IMR-90 (cell line): ENCODE results near the gene MEGF6. TPM values are rescaled to one million over a fixed set of nuclear protein-coding genes. Genes with fewer than 3 reads are reported as not detected.

Source experiments
- ATAC-seq: fragments of 200-7000 bp; cut with Tn5 transposase; 2 replicates; pipeline ENCODE4 v1.9.1; 2020; ENCODE audit warnings: low read depth, mild to moderate bottlenecking, moderate library complexity
- BruUV-seq: library from RNA; stranded (reverse); fragments of 400-500 nt; replicated peaks from 2 replicates; lab custom pipeline; 2021; lab: Mats Ljungman, UMichigan
- CTCF ChIA-PET: fragments of 300-600 bp; formaldehyde crosslinking; extraction: SDS; loops from one replicate; lab custom pipeline; 2021; ENCODE audit warnings: antibody characterized with exemption; lab: Yijun Ruan, JAX
- POLR2A ChIA-PET: fragments of 300-600 bp; sonication (Branson Sonifier 250); formaldehyde crosslinking; loops from one replicate; lab custom pipeline; 2022; ENCODE audit warnings: antibody characterized with exemption; ENCODE audit not compliant: unreplicated experiment; lab: Charles Lee
- DNase-seq: peaks from one replicate; pipeline ENCODE4 v3.0.0; 2013
- H2AFZ ChIP-seq: replicated peaks from 2 replicates; pipeline ENCODE3; 2013; ENCODE audit warnings: low read length, mild to moderate bottlenecking; ENCODE audit not compliant: poor library complexity
- H2AK5ac ChIP-seq: 2 replicates; pipeline ENCODE4 v1.6.1; 2013; ENCODE audit warnings: low read depth, low read length, inconsistent platforms
- H2AK9ac ChIP-seq: replicated peaks from 2 replicates; pipeline ENCODE3; 2013; ENCODE audit warnings: mild to moderate bottlenecking, low read depth, low read length, moderate library complexity; ENCODE audit not compliant: poor library complexity
- H2BK120ac ChIP-seq: 2 replicates; pipeline ENCODE4 v1.6.1; 2013; ENCODE audit warnings: low read depth, low read length, inconsistent platforms
- H2BK15ac ChIP-seq: 3 replicates; pipeline ENCODE4 v1.6.1; 2013; ENCODE audit warnings: low read depth, low read length, inconsistent platforms
- H2BK20ac ChIP-seq: 2 replicates; pipeline ENCODE4 v1.6.1; 2013; ENCODE audit warnings: low read depth, mild to moderate bottlenecking, inconsistent platforms, low read length, moderate library complexity
- H2BK5ac ChIP-seq: 2 replicates; pipeline ENCODE4 v1.6.1; 2013; ENCODE audit warnings: mild to moderate bottlenecking, low read depth, low read length, inconsistent platforms; ENCODE audit not compliant: poor library complexity, severe bottlenecking
- H3K14ac ChIP-seq: replicated peaks from 2 replicates; pipeline ENCODE4 v1.6.1; 2013; ENCODE audit warnings: low read depth, low read length, inconsistent platforms
- H3K18ac ChIP-seq: 2 replicates; pipeline ENCODE4 v1.6.1; 2013; ENCODE audit warnings: low read depth, low read length, control low read depth
- H3K23ac ChIP-seq: 2 replicates; pipeline ENCODE4 v1.6.1; 2013; ENCODE audit warnings: low read depth, low read length, inconsistent platforms
- H3K27ac ChIP-seq: 2 replicates; pipeline ENCODE4 v1.5.1; 2013; ENCODE audit warnings: mild to moderate bottlenecking, control low read depth, low read length; ENCODE audit not compliant: insufficient read depth
- H3K27me3 ChIP-seq: 2 replicates; pipeline ENCODE4 v1.6.1; 2013; ENCODE audit warnings: low read length; ENCODE audit not compliant: control insufficient read depth, insufficient read depth
- H3K36me3 ChIP-seq: 2 replicates; pipeline ENCODE4 v1.6.1; 2013; ENCODE audit warnings: low read length, mixed read lengths; ENCODE audit not compliant: control insufficient read depth, insufficient read depth
- H3K4ac ChIP-seq: 2 replicates; pipeline ENCODE4 v1.6.1; 2013; ENCODE audit warnings: low read depth, low read length, inconsistent platforms
- H3K4me1 ChIP-seq: 2 replicates; pipeline ENCODE4 v1.6.1; 2013; ENCODE audit warnings: low read length, mixed read lengths; ENCODE audit not compliant: control insufficient read depth, insufficient read depth
- H3K4me2 ChIP-seq: 2 replicates; pipeline ENCODE4 v1.6.1; 2013; ENCODE audit warnings: low read depth, mild to moderate bottlenecking, control low read depth, low read length, moderate library complexity
- H3K4me3 ChIP-seq: 2 replicates; pipeline ENCODE4 v1.5.1; 2013; ENCODE audit warnings: low read depth, mild to moderate bottlenecking, control low read depth, low read length, moderate library complexity; ENCODE audit not compliant: insufficient read depth
- H3K56ac ChIP-seq: 2 replicates; pipeline ENCODE4 v1.6.1; 2013; ENCODE audit warnings: low read length, inconsistent platforms; ENCODE audit not compliant: insufficient read depth; ENCODE audit errors: extremely low read depth
- H3K79me1 ChIP-seq, 2 experiments: 2 replicates each; pipeline ENCODE4 v1.6.1; 2013; ENCODE audit warnings: low read length in 2 of 2, inconsistent platforms in 1 of 2, low read depth in 1 of 2
- H3K9ac ChIP-seq: 2 replicates; pipeline ENCODE4 v1.6.1; 2013; ENCODE audit warnings: low read depth, low read length, control low read depth
- H3K9me1 ChIP-seq: 2 replicates; pipeline ENCODE4 v1.6.1; 2013; ENCODE audit warnings: low read length, inconsistent platforms; ENCODE audit not compliant: insufficient read depth
- H3K9me3 ChIP-seq: 2 replicates; pipeline ENCODE4 v1.6.1; 2013; ENCODE audit warnings: low read length; ENCODE audit not compliant: control insufficient read depth, insufficient read depth
- H4K20me1 ChIP-seq: 2 replicates; pipeline ENCODE4 v1.6.1; 2013; ENCODE audit warnings: low read length, inconsistent platforms; ENCODE audit not compliant: insufficient read depth
- H4K5ac ChIP-seq: 2 replicates; pipeline ENCODE4 v1.6.1; 2013; ENCODE audit warnings: mild to moderate bottlenecking, low read depth, low read length, control low read depth
- H4K8ac ChIP-seq, 2 experiments: 2 replicates each; pipeline ENCODE4 v1.6.1; 2013; ENCODE audit warnings: low read depth in 2 of 2, low read length in 2 of 2, control low read depth in 1 of 2, inconsistent platforms in 1 of 2
- H4K91ac ChIP-seq: 2 replicates; pipeline ENCODE4 v1.6.1; 2013; ENCODE audit warnings: low read depth, low read length, inconsistent platforms; ENCODE audit not compliant: insufficient read depth
- CHD1 ChIP-seq: IDR thresholded peaks from 2 replicates; pipeline ENCODE4 v1.6.1; 2012; ENCODE audit warnings: low read depth, low read length, improper control_type of control experiment
- MAZ ChIP-seq: IDR thresholded peaks from 2 replicates; pipeline ENCODE4 v1.6.1; 2012; ENCODE audit warnings: low read depth, mild to moderate bottlenecking, low read length, improper control_type of control experiment, moderate library complexity, borderline replicate concordance
- MXI1 ChIP-seq: IDR thresholded peaks from 2 replicates; pipeline ENCODE4 v1.6.1; 2012; ENCODE audit warnings: low read depth, mild to moderate bottlenecking, low read length, moderate library complexity, borderline replicate concordance
- RFX5 ChIP-seq: IDR thresholded peaks from 2 replicates; pipeline ENCODE4 v1.8.0; 2012; ENCODE audit warnings: low read depth, mild to moderate bottlenecking, low read length, moderate library complexity
- WGBS, 2 experiments: methylation state at CpG; one replicate each; pipeline versions ENCODE4 v1.1.5 to v1.1.7; 2013; ENCODE audit warnings: missing lambda C conversion rate in 2 of 2; ENCODE audit not compliant: insufficient read length in 1 of 2; ENCODE audit errors: extremely low coverage in 2 of 2; 5-methylcytosine and 5-hydroxymethylcytosine counted together
- dilution Hi-C: fragments of 300-500 bp; cut with HindIII; formaldehyde crosslinking; loops from one replicate; pipeline ENCODE4 v1.14.3; 2018; ENCODE audit warnings: low sequenced_read_pairs; ENCODE audit not compliant: unreplicated experiment
- in situ Hi-C: fragments of 300-500 bp; cut with MboI; formaldehyde crosslinking; loops from 3 replicates; pipeline ENCODE4 v1.14.3; 2019; ENCODE audit warnings: low sequenced_read_pairs, inconsistent platforms, mixed read lengths
- intact Hi-C: fragments of 100-400 bp; cut with micrococcal nuclease; formaldehyde crosslinking; loops from 2 replicates; pipeline ENCODE4 v1.10.0; 2022
- polyA plus RNA-seq, 3 experiments: library from polyadenylated mRNA; depleted of rRNA; stranded (reverse); fragments of >200 nt; gene quantifications; 2 replicates each; pipeline ENCODE4 v1.2.3, GENCODE V29; 2012; ENCODE audit warnings: low replicate concordance in 1 of 3
- total RNA-seq: library from RNA; depleted of rRNA; stranded (reverse); fragments of >200 nt; gene quantifications from 2 replicates; pipeline ENCODE4 v1.2.3, GENCODE V29; 2012
- TF ChIP-seq, protein P1 (sequence below): conservative IDR thresholded peaks from 2 replicates; pipeline ENCODE4 v1.5.1; 2012; ENCODE audit warnings: mild to moderate bottlenecking, low read depth, low read length, improper control_type of control experiment
- TF ChIP-seq, protein P2 (sequence below): fragments of 150-350 bp; IDR thresholded peaks from 2 replicates; pipeline ENCODE4 v1.6.1; 2017; ENCODE audit warnings: mild to moderate bottlenecking, antibody characterized with exemption, low read length, low read depth

MEGF6 gene
- total and polyA plus RNA-seq, 2 of the 4 experiments (the other 2 are of a cell fraction) = 0.72 to 4.1 TPM

DNA sequence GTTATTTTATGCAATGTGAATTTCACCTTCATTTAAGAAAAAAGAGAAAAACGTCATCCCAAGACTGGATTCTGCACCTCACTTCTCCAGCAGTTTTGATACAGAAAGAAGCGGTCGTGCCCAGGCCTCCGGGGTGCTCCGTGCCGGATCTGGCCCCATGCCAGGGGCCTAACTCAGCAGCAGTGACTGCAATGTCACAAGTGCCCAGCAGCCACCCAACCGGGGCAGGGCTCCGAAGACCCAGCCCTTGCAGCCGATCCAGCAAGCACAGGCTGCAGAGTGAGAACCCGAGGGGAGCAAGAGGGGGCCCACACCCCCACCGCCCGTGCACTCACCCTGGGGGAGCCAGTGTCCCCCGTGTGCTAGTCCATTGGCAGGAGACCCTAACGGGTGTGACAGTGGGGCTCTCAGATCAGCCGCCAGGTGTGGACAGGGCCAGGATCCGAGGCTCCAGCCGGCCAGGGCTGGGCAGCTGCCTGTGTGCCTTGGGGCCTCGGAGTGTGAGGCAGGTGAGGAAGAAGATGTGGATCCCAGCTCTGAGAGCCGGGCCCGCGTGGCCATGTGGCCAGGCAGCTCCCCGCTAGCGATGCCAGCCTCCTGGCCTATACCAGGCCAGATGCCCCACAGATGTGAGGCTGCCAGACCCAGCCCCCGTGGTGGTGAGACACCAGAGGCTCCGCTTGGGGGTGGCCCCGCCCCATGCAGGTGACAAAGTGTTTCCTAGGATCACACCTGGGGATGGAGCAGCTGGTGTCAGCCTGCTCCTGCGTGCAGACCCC, 60.6 kb downstream of the MEGF6 start:
- POLR2A ChIA-PET = no interaction called here

More for the DNA sequence above, 60.6 kb downstream of the MEGF6 start:
- Histone ChIP-seq H4K91ac (no peak overlapping the region), H4K5ac (no peak overlapping the region), H2AK9ac (no peak overlapping the region), H3K4me2 (no peak overlapping the region), H2BK120ac (no peak overlapping the region), H2BK15ac (no peak overlapping the region), H3K9ac (no peak overlapping the region), H3K18ac (no peak overlapping the region), H3K23ac (no peak overlapping the region), H3K9me3 (no peaks in the 10 kb centered on the region), H2AK5ac (no peak overlapping the region), H3K79me1 (no peaks in the 10 kb centered on the region), H4K20me1 (no peaks in the 10 kb centered on the region), H4K8ac (no peak overlapping the region), H3K27ac (no peak overlapping the region), H2AFZ (no peak overlapping the region), H3K4me1 (peaks cover 24% of the 10 kb centered on the region), H3K4me3 (no peak overlapping the region), H3K14ac (no peak overlapping the region), H3K9me1 (no peaks in the 10 kb centered on the region), H3K56ac (no peak overlapping the region), H2BK20ac (no peak overlapping the region), H3K4ac (no peak overlapping the region), H3K36me3 (no peaks in the 10 kb centered on the region), H3K27me3 (peaks cover 1% of the 10 kb centered on the region; the same call in 1 of the 2 replicates), H2BK5ac (no peak overlapping the region)
- DNase-seq (no peak), ATAC-seq (no peak)
- WGBS, 2 experiments = 78% methylated on average over 14 of the region's 27 CpGs; no CpG with 5 or more reads in 1 of the 2 experiments
- BruUV-seq = no TSS peak
- CTCF ChIA-PET = interaction anchor here (1.1 kb wide), 1 partner anchor 68 kb away, joined by 3 read pairs; no protein-coding TSS in a partner anchor
- TF ChIP-seq CHD1 (no peak), MXI1 (no peak), MAZ (no peak), RFX5 (no peak)
- TF ChIP-seq, protein P1, sequence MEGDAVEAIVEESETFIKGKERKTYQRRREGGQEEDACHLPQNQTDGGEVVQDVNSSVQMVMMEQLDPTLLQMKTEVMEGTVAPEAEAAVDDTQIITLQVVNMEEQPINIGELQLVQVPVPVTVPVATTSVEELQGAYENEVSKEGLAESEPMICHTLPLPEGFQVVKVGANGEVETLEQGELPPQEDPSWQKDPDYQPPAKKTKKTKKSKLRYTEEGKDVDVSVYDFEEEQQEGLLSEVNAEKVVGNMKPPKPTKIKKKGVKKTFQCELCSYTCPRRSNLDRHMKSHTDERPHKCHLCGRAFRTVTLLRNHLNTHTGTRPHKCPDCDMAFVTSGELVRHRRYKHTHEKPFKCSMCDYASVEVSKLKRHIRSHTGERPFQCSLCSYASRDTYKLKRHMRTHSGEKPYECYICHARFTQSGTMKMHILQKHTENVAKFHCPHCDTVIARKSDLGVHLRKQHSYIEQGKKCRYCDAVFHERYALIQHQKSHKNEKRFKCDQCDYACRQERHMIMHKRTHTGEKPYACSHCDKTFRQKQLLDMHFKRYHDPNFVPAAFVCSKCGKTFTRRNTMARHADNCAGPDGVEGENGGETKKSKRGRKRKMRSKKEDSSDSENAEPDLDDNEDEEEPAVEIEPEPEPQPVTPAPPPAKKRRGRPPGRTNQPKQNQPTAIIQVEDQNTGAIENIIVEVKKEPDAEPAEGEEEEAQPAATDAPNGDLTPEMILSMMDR = no peak
- TF ChIP-seq, protein P2, sequence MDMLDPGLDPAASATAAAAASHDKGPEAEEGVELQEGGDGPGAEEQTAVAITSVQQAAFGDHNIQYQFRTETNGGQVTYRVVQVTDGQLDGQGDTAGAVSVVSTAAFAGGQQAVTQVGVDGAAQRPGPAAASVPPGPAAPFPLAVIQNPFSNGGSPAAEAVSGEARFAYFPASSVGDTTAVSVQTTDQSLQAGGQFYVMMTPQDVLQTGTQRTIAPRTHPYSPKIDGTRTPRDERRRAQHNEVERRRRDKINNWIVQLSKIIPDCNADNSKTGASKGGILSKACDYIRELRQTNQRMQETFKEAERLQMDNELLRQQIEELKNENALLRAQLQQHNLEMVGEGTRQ = no peak
- dilution Hi-C loops (no loop called here), in situ Hi-C loops (loop anchor here (5.0 kb wide), 1 partner anchor 48 kb away; no protein-coding TSS in a partner anchor), intact Hi-C loops (no loop called here)
